WTC11 (cell line): ENCODE measurements around the gene GRB7. TPM values are rescaled to one million over a fixed set of nuclear protein-coding genes. Genes with fewer than 3 reads are reported as not detected.

Source experiments
- ATAC-seq: fragments of 200-7000 bp; cut with Tn5 transposase; 2 replicates; pipeline ENCODE4 v1.10.0; 2021; ENCODE audit warnings: mild to moderate bottlenecking, moderate library complexity
- CTCF ChIA-PET: fragments of 300-600 bp; sonication (Branson Sonifier 250); formaldehyde crosslinking; loops from one replicate; lab custom pipeline; 2021; ENCODE audit warnings: antibody characterized with exemption; lab: Charles Lee
- POLR2A ChIA-PET: fragments of 350-600 bp; sonication (Branson Sonifier 250); formaldehyde crosslinking; loops from one replicate; lab custom pipeline; 2021; ENCODE audit warnings: antibody characterized with exemption; lab: Charles Lee
- DNase-seq: peaks from one replicate; pipeline ENCODE4 v3.0.0; 2021; ENCODE audit warnings: low spot score
- H3K27ac Mint-ChIP-seq: 2 replicates; pipeline ENCODE4 v1.8.0; 2021; ENCODE audit warnings: mixed read lengths
- H3K27me3 Mint-ChIP-seq: 2 replicates; pipeline ENCODE4 v1.8.0; 2021; ENCODE audit warnings: low read depth, mild to moderate bottlenecking, moderate library complexity, mixed read lengths
- H3K36me3 Mint-ChIP-seq: 2 replicates; pipeline ENCODE4 v1.8.0; 2021; ENCODE audit warnings: mixed read lengths
- H3K4me1 Mint-ChIP-seq: 2 replicates; pipeline ENCODE4 v1.8.0; 2022; ENCODE audit warnings: mixed read lengths
- H3K4me3 Mint-ChIP-seq: 2 replicates; pipeline ENCODE4 v1.8.0; 2021; ENCODE audit warnings: mild to moderate bottlenecking, moderate library complexity, mixed read lengths
- H3K9me3 Mint-ChIP-seq: 2 replicates; pipeline ENCODE4 v1.8.0; 2021; ENCODE audit warnings: mixed read lengths
- AR ChIP-seq: fragments of 250-450 bp; sonication (Bioruptor Pico); IDR thresholded peaks from 2 replicates; pipeline ENCODE4 v1.9.0; 2021; ENCODE audit warnings: mild to moderate bottlenecking
- ARID4B ChIP-seq: sonication (generic); formaldehyde crosslinking; IDR thresholded peaks from 2 replicates; pipeline ENCODE4 v1.8.0; 2023; ENCODE audit warnings: missing genetic modification reagents, mild to moderate bottlenecking, borderline replicate concordance
- ATF2 ChIP-seq: sonication (generic); formaldehyde crosslinking; IDR thresholded peaks from 2 replicates; pipeline ENCODE4 v1.8.1; 2022; ENCODE audit warnings: low read depth, missing genetic modification reagents, borderline replicate concordance
- ATF3 ChIP-seq: sonication (generic); formaldehyde crosslinking; conservative IDR thresholded peaks from 2 replicates; pipeline ENCODE4 v1.8.1; 2022; ENCODE audit warnings: mild to moderate bottlenecking, missing genetic modification reagents
- FOXK1 ChIP-seq: sonication (generic); formaldehyde crosslinking; IDR thresholded peaks from 2 replicates; pipeline ENCODE4 v1.8.0; 2022; ENCODE audit warnings: mild to moderate bottlenecking, moderate library complexity, missing genetic modification reagents
- FOXP4 ChIP-seq: sonication (generic); formaldehyde crosslinking; IDR thresholded peaks from 2 replicates; pipeline ENCODE4 v1.8.0; 2022; ENCODE audit warnings: mild to moderate bottlenecking, missing genetic modification reagents
- PRDM15 ChIP-seq: sonication (generic); formaldehyde crosslinking; IDR thresholded peaks from 2 replicates; pipeline ENCODE4 v1.8.0; 2022; ENCODE audit warnings: missing genetic modification reagents
- ZNF121 ChIP-seq: sonication (generic); formaldehyde crosslinking; IDR thresholded peaks from 2 replicates; pipeline ENCODE4 v1.8.0; 2023; ENCODE audit warnings: missing genetic modification reagents
- total RNA-seq: library from RNA; stranded (reverse); gene quantifications from 3 replicates; pipeline ENCODE4 v1.2.3, GENCODE V29; 2021

The GRB7 gene
- total RNA-seq, 1 experiment from 2014 or later: 48.5 TPM

GRCh38 chr17:39782980-39783379, 45.2 kb downstream of the GRB7 start (continued):
- no peak for TF ChIP-seq AR
- TF ChIP-seq PRDM15 (CRISPR knock-in tag): no peak
- TF ChIP-seq ZNF121 (CRISPR knock-in tag): no peak
- no peak for TF ChIP-seq ARID4B
- TF ChIP-seq ATF3 (CRISPR knock-in tag): no peak
- TF ChIP-seq FOXP4 (CRISPR knock-in tag): no peak
- TF ChIP-seq FOXK1 (CRISPR knock-in tag): no peak

GRCh38 chr17:39787041-39787440, 49.3 kb downstream of the GRB7 start:
- ATAC-seq: no peak
- H3K4me3 Mint-ChIP-seq: no peak overlapping the region
- no peak overlapping the region for H3K27ac Mint-ChIP-seq

More at GRCh38 chr17:39787041-39787440, 49.3 kb downstream of the GRB7 start:
- POLR2A ChIA-PET: no interaction called here
- CTCF ChIA-PET: no interaction called here
- TF ChIP-seq ATF2 (CRISPR knock-in tag): no peak
- Mint-ChIP-seq H3K27me3 (no peaks in the 10 kb centered on the region; the same call in 1 of the 2 replicates), H3K36me3 (no peaks in the 10 kb centered on the region), H3K9me3 (no peaks in the 10 kb centered on the region), H3K4me1 (peaks cover 7% of the 10 kb centered on the region; the same call in 1 of the 2 replicates)
- no peak for DNase-seq
